ENCODE results near the gene AGBL4. TPM values are rescaled to one million over a fixed set of nuclear protein-coding genes. Genes with fewer than 3 reads are reported as not detected.

The AGBL4 gene
- total RNA-seq, 2 experiments from 2014 or later: not detected

DNA sequence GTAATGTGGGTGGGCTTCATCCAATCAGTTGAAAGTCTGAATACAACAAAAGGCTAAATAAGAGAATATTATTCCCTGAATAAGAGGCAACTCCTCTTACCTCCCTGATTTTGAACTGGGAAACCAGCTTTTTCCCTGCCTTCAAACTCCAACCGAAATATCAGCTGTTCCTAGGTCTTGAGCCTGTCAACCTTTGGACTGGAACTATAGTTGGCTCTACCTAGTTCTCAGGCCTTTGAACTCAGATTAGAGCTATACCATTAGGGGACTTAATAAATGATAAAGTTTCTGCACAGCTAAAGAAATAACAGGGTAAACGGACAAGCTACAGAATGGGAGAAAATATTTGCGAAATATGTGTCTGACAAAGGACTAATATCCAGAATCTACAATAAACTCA, 1203.3 kb downstream of the AGBL4 start:
- CTCF ChIA-PET: interaction anchor here (0.7 to 1.2 kb wide), 2 partner anchors 142 to 334 kb away, joined by 3 read pairs; no protein-coding TSS in a partner anchor
- Mint-ChIP-seq H3K4me1 (ENCODE audit: low read depth) (no peaks in the 10 kb centered on the region), H3K4me3 (no peak overlapping the region), H3K9me3 (no peaks in the 10 kb centered on the region), H3K27ac (no peak overlapping the region), H3K27me3 (ENCODE audit: low read depth) (peaks cover 6% of the 10 kb centered on the region), H3K36me3 (ENCODE audit: low read depth) (no peaks in the 10 kb centered on the region)
- intact Hi-C loops (cut with micrococcal nuclease): no loop called here
- DNase-seq: no peak

DNA sequence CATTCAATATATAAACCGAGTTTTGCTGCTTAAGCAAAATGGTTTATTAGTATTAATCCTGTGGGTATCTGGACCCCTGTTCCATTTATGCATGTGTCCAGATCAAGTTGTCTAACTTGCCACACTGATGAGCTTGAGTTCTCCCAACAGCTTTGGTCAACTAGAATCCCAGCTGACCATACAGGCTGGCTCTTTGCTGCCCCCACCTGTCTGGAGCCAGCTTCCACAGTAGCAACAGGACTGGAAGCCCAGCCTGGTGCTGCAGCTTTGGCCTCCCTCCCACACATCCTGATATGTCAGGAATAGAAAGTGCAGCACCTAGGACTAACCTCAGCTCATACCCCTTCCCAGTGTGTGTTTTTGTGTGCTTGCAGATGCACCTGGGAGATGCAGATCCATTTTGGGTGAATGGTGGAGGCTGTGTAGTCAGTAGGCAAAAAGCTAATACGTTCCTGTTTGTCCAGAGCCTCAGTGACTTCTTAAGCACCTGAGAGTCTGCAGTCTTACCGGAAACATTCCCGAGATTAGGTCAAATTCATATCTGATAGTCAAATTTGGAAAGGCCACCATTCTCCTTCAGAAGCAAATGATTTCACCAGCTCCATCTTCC, 1206.1 kb downstream of the AGBL4 start:
- DNase-seq: peak; percentile 56
- no peak overlapping the region for H3K27ac Mint-ChIP-seq
- no peak overlapping the region for H3K4me3 Mint-ChIP-seq
- intact Hi-C loops (cut with micrococcal nuclease): loop anchor here (1.0 to 5.0 kb wide), 4 partner anchors 110 to 320 kb away; no protein-coding TSS in a partner anchor
- H3K9me3 Mint-ChIP-seq: no peaks in the 10 kb centered on the region
- H3K27me3 Mint-ChIP-seq (ENCODE audit: low read depth): peaks cover 5% of the 10 kb centered on the region
- CTCF ChIA-PET: interaction anchor here (1.2 to 1.7 kb wide), 5 partner anchors 17 to 257 kb away, joined by 3 to 29 read pairs (median 5); no protein-coding TSS in a partner anchor
- H3K4me1 Mint-ChIP-seq (ENCODE audit: low read depth): no peaks in the 10 kb centered on the region
- no peaks in the 10 kb centered on the region for H3K36me3 Mint-ChIP-seq (ENCODE audit: low read depth)

DNA sequence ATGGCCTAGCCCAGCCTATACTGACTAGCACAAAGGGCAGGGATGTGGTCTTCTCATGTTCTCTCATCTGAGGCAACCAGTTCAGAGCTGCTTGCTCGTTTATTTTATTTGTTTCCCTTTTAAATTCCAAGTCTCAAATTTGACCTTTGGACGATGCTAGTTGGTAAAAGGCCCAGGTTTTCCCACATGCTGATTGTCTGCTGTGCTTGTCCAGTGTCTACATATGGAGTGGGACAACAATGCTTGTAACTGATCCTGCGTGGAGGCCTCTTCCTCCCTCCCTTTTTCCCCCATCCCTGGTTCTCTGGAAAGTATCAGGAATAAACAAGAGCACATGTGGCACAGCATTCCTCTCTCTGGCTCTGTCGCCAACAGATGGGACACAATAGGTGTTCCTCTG, 1213.0 kb downstream of the AGBL4 start:
- intact Hi-C loops (cut with micrococcal nuclease): no loop called here
- Mint-ChIP-seq H3K36me3 (ENCODE audit: low read depth) (no peaks in the 10 kb centered on the region), H3K9me3 (no peaks in the 10 kb centered on the region), H3K4me1 (ENCODE audit: low read depth) (no peaks in the 10 kb centered on the region), H3K4me3 (no peak overlapping the region), H3K27me3 (ENCODE audit: low read depth) (peaks cover 10% of the 10 kb centered on the region), H3K27ac (no peak overlapping the region)
- CTCF ChIA-PET: interaction anchor here (1.5 kb wide), 1 partner anchor 60 kb away, joined by 4 read pairs; no protein-coding TSS in a partner anchor
- no peak for DNase-seq

DNA sequence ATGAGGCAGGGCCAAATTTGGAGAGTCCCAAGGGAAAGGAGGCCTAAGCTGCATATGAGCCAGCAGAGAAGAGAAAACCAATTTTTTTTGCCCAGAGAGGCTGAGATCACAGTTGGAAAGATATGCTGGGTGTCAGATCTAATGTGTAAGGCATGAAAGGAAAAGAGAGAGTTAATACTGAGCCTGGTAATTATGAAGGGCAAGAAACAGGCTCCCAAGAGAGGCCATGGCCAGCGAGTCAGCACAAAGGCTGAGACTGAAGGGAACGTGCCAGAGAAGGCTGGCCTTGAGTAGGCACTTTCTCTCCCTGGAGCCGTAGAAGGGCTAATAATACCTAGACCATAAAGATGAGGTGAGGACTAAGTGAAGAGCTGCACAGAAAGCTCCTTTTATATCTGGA, 1215.3 kb downstream of the AGBL4 start:
- intact Hi-C loops (cut with micrococcal nuclease): no loop called here
- H3K36me3 Mint-ChIP-seq (ENCODE audit: low read depth): no peaks in the 10 kb centered on the region
- H3K27ac Mint-ChIP-seq: no peak overlapping the region
- H3K9me3 Mint-ChIP-seq: no peaks in the 10 kb centered on the region
- H3K27me3 Mint-ChIP-seq (ENCODE audit: low read depth): peaks cover 15% of the 10 kb centered on the region
- no peaks in the 10 kb centered on the region for H3K4me1 Mint-ChIP-seq (ENCODE audit: low read depth)
- no peak for DNase-seq
- CTCF ChIA-PET: interaction anchor here (0.7 to 0.8 kb wide), 2 partner anchors 131 to 411 kb away, joined by 3 to 4 read pairs; no protein-coding TSS in a partner anchor
- no peak overlapping the region for H3K4me3 Mint-ChIP-seq

DNA sequence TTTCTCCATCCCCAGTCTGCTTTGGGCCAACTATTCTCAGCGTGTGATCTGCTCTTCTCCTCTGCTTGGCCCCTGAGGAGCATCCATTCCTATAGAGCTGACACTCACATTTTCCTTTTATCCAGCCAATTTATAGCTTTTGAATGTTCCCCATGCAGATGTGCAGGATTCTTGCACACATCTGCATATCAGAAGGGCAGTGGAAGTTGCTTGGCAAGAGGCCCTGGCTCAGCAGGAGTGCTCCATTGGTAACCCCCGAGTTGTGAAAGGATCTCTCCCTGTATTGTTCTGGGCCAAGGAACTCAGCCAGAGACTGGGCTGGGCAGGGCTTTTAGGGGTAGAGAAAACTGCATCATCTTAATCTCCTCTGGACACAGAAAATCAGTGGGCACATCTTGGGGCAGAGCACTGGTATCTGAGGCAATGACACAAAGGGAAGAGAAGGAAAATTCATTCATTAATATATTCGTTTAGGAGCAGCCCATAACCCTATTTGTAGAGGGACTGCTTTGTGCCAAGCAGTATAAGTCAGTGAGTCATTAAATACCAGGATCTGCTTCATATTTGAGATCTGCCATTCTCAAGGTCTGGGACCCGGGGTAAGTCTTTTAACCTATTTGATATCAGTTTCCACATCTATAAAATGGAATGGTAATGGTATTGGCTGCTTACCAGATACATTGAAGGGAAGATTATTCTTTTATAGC, 1216.0 kb downstream of the AGBL4 start:
- H3K9me3 Mint-ChIP-seq: no peaks in the 10 kb centered on the region
- CTCF ChIA-PET: no interaction called here
- H3K27me3 Mint-ChIP-seq (ENCODE audit: low read depth): peaks cover 19% of the 10 kb centered on the region
- no peak overlapping the region for H3K4me3 Mint-ChIP-seq
- no peak overlapping the region for H3K27ac Mint-ChIP-seq
- DNase-seq: no peak
- H3K36me3 Mint-ChIP-seq (ENCODE audit: low read depth): no peaks in the 10 kb centered on the region
- intact Hi-C loops (cut with micrococcal nuclease): no loop called here
- H3K4me1 Mint-ChIP-seq (ENCODE audit: low read depth): no peaks in the 10 kb centered on the region

DNA sequence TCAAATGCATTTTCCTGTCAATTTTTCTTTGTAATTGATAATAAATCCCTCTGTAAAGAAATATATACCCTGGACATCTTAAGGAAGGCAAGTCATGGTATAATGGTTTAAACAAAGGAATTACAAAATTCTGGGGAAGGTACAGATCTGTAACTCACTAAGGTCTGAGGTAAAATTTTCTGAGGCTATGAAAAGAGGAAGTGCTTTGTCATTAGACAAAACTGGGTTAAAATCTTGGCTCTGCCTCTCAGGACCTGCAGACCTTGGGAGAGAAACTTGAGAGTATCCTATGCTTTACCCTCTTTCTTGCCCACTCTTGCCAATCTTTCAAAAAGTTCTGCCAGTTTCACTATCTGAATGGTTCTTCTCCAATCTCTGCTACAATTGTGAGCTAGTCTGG, 1220.3 kb downstream of the AGBL4 start:
- Mint-ChIP-seq H3K36me3 (ENCODE audit: low read depth) (no peaks in the 10 kb centered on the region), H3K9me3 (no peaks in the 10 kb centered on the region), H3K27me3 (ENCODE audit: low read depth) (peaks cover 47% of the 10 kb centered on the region), H3K4me3 (no peak overlapping the region), H3K4me1 (ENCODE audit: low read depth) (no peaks in the 10 kb centered on the region), H3K27ac (no peak overlapping the region)
- intact Hi-C loops (cut with micrococcal nuclease): no loop called here
- DNase-seq: no peak
- CTCF ChIA-PET: no interaction called here

DNA sequence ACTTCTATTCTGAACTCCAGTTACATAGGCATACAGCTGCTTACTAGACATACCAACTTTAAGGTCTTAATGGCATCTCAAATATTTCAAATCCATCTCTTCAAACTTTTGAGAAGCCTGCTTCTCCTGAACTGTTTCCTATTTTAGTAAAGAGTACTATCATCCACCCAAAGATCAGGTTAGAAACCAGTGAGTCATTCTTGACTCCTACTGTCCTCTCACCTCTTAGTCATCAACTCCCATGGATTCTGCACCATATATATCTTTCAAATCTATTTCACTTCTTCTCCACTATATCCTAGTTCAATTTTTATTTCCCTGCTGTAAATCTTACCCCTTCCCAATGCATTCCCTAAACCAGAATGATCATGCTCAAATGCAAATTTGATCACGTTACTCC, 1228.9 kb downstream of the AGBL4 start:
- H3K9me3 Mint-ChIP-seq: no peaks in the 10 kb centered on the region
- H3K4me1 Mint-ChIP-seq (ENCODE audit: low read depth): peaks cover 12% of the 10 kb centered on the region
- H3K36me3 Mint-ChIP-seq (ENCODE audit: low read depth): no peaks in the 10 kb centered on the region
- no peak overlapping the region for H3K4me3 Mint-ChIP-seq
- CTCF ChIA-PET: no interaction called here
- intact Hi-C loops (cut with micrococcal nuclease): no loop called here
- DNase-seq: no peak
- no peak overlapping the region for H3K27ac Mint-ChIP-seq
- H3K27me3 Mint-ChIP-seq (ENCODE audit: low read depth): peaks cover 25% of the 10 kb centered on the region

DNA sequence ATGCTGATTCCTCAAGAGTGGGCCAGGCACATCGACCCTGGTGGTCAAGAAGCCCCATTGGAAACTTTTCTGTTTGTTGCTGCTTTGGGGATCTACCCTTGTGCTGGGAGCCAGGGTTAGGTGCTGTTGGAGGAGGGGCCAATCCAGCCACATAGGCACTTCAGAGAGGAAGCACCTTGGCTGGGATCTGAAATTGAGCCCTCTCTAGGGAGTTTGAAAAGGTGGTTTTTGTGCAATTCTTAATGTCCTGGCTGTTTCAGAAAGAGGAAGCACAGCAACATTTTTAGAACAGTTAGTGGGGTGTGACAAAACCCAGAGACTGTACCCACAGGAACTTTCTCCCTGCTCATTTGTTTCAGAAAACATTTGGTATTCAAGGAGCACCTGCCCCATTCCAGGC, 1229.9 kb downstream of the AGBL4 start:
- no peak overlapping the region for H3K27ac Mint-ChIP-seq
- intact Hi-C loops (cut with micrococcal nuclease): no loop called here
- H3K9me3 Mint-ChIP-seq: no peaks in the 10 kb centered on the region
- DNase-seq: no peak
- peaks cover 12% of the 10 kb centered on the region for H3K4me1 Mint-ChIP-seq (ENCODE audit: low read depth)
- H3K27me3 Mint-ChIP-seq (ENCODE audit: low read depth): peaks cover 22% of the 10 kb centered on the region
- no peak overlapping the region for H3K4me3 Mint-ChIP-seq
- no peaks in the 10 kb centered on the region for H3K36me3 Mint-ChIP-seq (ENCODE audit: low read depth)
- CTCF ChIA-PET: no interaction called here

DNA sequence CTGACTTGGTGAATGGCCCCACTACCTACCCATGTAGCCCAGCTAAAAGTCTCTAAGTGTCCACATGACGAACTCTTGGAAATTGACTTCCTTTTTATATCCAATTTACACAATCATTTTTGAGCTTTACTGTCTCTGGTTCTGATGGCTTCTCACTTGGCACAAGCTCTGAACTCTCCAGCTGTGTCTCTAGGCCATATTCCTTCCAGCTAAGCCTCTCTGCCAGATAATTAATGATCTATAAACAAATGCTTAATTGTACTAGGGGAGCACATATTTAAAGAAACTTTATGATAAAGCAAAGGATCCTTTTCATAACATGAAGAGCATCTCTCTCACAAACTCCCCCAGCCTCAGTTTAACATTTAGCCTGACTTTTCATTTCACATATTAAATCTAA, 1230.8 kb downstream of the AGBL4 start:
- H3K4me3 Mint-ChIP-seq: no peak overlapping the region
- intact Hi-C loops (cut with micrococcal nuclease): no loop called here
- H3K27me3 Mint-ChIP-seq (ENCODE audit: low read depth): peaks cover 14% of the 10 kb centered on the region
- DNase-seq: no peak
- H3K27ac Mint-ChIP-seq: no peak overlapping the region
- CTCF ChIA-PET: no interaction called here
- H3K4me1 Mint-ChIP-seq (ENCODE audit: low read depth): peaks cover 12% of the 10 kb centered on the region
- H3K9me3 Mint-ChIP-seq: no peaks in the 10 kb centered on the region
- H3K36me3 Mint-ChIP-seq (ENCODE audit: low read depth): no peaks in the 10 kb centered on the region

DNA sequence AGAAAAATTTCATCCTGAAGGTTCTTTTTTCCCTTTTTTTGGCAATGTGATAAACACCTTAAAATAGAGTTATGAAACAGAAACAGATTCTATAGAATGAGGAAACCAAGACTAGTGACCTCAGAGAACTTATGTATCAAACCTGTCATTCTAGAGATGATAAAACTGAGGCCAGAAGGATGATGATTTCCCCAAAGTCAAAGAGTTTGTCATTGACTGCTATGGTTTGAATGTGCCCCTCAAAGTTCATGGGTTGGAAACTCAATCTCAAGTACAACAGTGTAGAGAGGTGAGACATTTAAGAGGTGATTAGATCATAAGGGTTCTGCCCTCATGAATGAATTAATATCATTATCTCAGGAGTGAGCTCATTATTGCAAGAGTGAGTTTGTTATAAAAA, 1233.4 kb downstream of the AGBL4 start:
- no peak for DNase-seq
- CTCF ChIA-PET: no interaction called here
- intact Hi-C loops (cut with micrococcal nuclease): loop anchor here (2.0 kb wide), 1 partner anchor 14 kb away; the partner anchor contains the start of gene BEND5
- H3K27me3 Mint-ChIP-seq (ENCODE audit: low read depth): peaks cover 11% of the 10 kb centered on the region
- H3K4me3 Mint-ChIP-seq: no peak overlapping the region
- H3K4me1 Mint-ChIP-seq (ENCODE audit: low read depth): peaks cover 17% of the 10 kb centered on the region
- no peaks in the 10 kb centered on the region for H3K36me3 Mint-ChIP-seq (ENCODE audit: low read depth)
- no peaks in the 10 kb centered on the region for H3K9me3 Mint-ChIP-seq
- H3K27ac Mint-ChIP-seq: no peak overlapping the region

DNA sequence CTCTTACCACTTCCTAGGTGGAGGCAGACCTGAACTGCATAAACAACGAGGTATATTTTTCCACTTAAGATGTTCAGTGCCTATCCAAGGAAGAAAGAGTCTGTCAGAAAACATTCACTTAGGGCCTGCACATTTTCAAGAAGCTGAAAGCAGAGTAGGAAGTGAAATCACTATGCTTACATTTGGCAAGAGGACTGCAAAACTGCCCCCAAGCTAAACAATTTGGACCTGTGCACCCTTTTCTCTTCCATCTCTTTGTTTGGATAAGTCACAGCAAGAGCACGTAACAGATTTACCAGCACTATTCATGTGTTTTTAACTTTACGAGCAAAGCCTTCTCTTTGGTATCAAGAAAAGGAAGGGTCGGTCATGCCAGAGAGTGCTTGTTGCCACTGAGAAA, 1233.9 kb downstream of the AGBL4 start:
- intact Hi-C loops (cut with micrococcal nuclease): loop anchor here (2.0 kb wide), 1 partner anchor 13 kb away; the partner anchor contains the start of gene BEND5
- H3K27me3 Mint-ChIP-seq (ENCODE audit: low read depth): peaks cover 16% of the 10 kb centered on the region
- no peak overlapping the region for H3K27ac Mint-ChIP-seq
- CTCF ChIA-PET: no interaction called here
- H3K36me3 Mint-ChIP-seq (ENCODE audit: low read depth): no peaks in the 10 kb centered on the region
- no peaks in the 10 kb centered on the region for H3K9me3 Mint-ChIP-seq
- H3K4me3 Mint-ChIP-seq: no peak overlapping the region
- no peak for DNase-seq
- peaks cover 15% of the 10 kb centered on the region for H3K4me1 Mint-ChIP-seq (ENCODE audit: low read depth)

DNA sequence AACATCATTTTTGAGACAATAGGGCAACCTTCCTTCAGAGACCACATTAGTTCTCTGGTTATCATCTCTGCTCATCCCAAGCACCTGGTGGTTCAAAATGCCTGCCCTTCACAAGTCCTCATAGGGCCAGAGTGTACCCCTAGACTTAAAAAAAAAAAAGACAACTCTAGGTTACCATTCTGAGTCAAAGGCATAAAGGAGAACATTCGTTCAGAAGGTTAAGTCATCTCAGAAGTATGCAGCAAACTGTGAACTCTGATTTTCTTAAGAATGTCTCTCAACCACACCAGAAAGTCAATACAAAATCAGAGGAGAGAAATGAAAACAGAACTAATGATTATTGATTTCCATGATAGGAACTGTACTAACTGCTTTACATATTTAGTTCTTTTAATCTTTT, 1237.9 kb downstream of the AGBL4 start:
- CTCF ChIA-PET: no interaction called here
- no peak overlapping the region for H3K27ac Mint-ChIP-seq
- no peak for DNase-seq
- intact Hi-C loops (cut with micrococcal nuclease): no loop called here
- H3K27me3 Mint-ChIP-seq (ENCODE audit: low read depth): peaks cover 14% of the 10 kb centered on the region
- H3K4me3 Mint-ChIP-seq: no peak overlapping the region
- no peaks in the 10 kb centered on the region for H3K36me3 Mint-ChIP-seq (ENCODE audit: low read depth)
- H3K4me1 Mint-ChIP-seq (ENCODE audit: low read depth): peaks cover 11% of the 10 kb centered on the region
- H3K9me3 Mint-ChIP-seq: no peaks in the 10 kb centered on the region

DNA sequence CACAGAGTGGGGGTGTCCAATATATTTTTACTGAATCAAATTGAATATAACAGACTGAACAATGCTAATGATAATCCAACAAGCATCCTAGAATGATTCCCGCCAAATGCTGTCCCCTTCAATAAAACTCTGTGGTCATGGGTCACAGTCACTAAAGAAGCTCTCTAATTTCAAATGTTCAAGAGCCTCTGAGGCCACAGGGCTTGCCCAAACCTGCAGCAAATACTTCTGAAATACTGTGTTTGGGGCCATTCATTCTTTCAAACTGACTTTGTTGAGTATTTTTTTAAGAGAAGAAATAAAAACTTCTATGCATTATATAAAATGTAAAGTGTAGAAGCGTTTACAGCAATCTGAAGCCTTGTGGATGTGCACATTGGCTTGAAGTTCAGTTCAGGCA, 1239.5 kb downstream of the AGBL4 start:
- peaks cover 5% of the 10 kb centered on the region for H3K4me1 Mint-ChIP-seq (ENCODE audit: low read depth)
- no peak overlapping the region for H3K27ac Mint-ChIP-seq
- no peak for DNase-seq
- H3K4me3 Mint-ChIP-seq: no peak overlapping the region
- no peaks in the 10 kb centered on the region for H3K9me3 Mint-ChIP-seq
- H3K36me3 Mint-ChIP-seq (ENCODE audit: low read depth): no peaks in the 10 kb centered on the region
- peaks cover 9% of the 10 kb centered on the region for H3K27me3 Mint-ChIP-seq (ENCODE audit: low read depth)
- intact Hi-C loops (cut with micrococcal nuclease): no loop called here
- CTCF ChIA-PET: interaction anchor here (0.6 kb wide), 1 partner anchor 1255 kb away, joined by 3 read pairs; no protein-coding TSS in a partner anchor

All from activated naive CD4-positive, alpha-beta T cell treated with anti-CD3 and anti-CD28 coated beads for 36 hours (primary cell).